ENCODE results near the gene FLNB. TPM values are rescaled to one million over a fixed set of nuclear protein-coding genes. Genes with fewer than 3 reads are reported as not detected.
"Not testable (repeated sequence)": the region's sequence is repeated elsewhere in the genome, so short reads cannot be mapped to it uniquely, and the experiment has no call there.

FLNB gene
- total RNA-seq, 1 experiment from 2014 or later, result 41.2 TPM

GRCh38 chr3:57985984-57986246 is 22.3 kb upstream of the FLNB start:
- H3K27me3 ChIP-seq (replicated peaks; ENCODE audit: insufficient read depth, low read depth, low read length, poor library complexity), result no peaks in the 10 kb centered on the region
- no peak for DNase-seq (ENCODE audit: low spot score)
- ChIA-PET CTCF (no interaction called here), POLR2A (ENCODE audit: low non-redundant PET) (no interaction called here)
- no peak for TF ChIP-seq EZH2 (IDR thresholded peaks at IDR 0.05; ENCODE audit: borderline replicate concordance, low read depth, low read length, poor library complexity, severe bottlenecking)
- TF ChIP-seq, protein P1, sequence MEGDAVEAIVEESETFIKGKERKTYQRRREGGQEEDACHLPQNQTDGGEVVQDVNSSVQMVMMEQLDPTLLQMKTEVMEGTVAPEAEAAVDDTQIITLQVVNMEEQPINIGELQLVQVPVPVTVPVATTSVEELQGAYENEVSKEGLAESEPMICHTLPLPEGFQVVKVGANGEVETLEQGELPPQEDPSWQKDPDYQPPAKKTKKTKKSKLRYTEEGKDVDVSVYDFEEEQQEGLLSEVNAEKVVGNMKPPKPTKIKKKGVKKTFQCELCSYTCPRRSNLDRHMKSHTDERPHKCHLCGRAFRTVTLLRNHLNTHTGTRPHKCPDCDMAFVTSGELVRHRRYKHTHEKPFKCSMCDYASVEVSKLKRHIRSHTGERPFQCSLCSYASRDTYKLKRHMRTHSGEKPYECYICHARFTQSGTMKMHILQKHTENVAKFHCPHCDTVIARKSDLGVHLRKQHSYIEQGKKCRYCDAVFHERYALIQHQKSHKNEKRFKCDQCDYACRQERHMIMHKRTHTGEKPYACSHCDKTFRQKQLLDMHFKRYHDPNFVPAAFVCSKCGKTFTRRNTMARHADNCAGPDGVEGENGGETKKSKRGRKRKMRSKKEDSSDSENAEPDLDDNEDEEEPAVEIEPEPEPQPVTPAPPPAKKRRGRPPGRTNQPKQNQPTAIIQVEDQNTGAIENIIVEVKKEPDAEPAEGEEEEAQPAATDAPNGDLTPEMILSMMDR (conservative IDR thresholded peaks at IDR 0.05; ENCODE audit: low read depth, low read length), result no peak
- no peak overlapping the region for H3K27ac ChIP-seq (ENCODE audit: low read depth, low read length, poor library complexity, severe bottlenecking)
- no peaks in the 10 kb centered on the region for H3K36me3 ChIP-seq (ENCODE audit: insufficient read depth, low read length, poor library complexity, severe bottlenecking)
- H3K9me3 ChIP-seq (ENCODE audit: low read depth, low read length, poor library complexity, severe bottlenecking), result no peaks in the 10 kb centered on the region
- H3K4me1 ChIP-seq (ENCODE audit: insufficient read depth, low read length, poor library complexity, severe bottlenecking), result no peaks in the 10 kb centered on the region
- no TSS peak for BruUV-seq (replicated peaks)
- intact Hi-C loops (cut with micrococcal nuclease; ENCODE audit: unreplicated experiment), result no loop called here
- no peak overlapping the region for H3K4me3 ChIP-seq (ENCODE audit: low read depth, low read length, poor library complexity, severe bottlenecking)

DNA sequence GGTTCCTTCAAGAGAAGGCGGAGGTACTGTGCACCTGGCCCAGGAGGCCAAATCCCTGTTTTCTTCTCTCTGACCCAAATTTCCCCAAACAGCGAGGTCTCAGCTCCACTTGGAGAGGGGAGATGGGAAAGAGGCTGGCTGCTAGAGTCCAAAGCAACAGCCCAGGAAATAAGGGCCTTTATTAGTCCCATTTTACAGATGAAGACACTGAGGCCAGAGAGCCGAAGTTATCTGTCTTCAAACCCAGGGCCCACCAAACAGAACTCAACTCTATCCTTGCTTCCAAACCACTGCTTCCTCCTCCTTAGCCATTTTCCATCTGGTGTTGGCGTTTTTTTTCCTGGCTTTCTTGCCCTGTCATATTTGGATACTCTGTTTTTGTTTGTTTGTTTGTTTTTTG is 22.0 kb upstream of the FLNB start:
- no TSS peak for BruUV-seq (replicated peaks)
- ChIA-PET POLR2A (ENCODE audit: low non-redundant PET) (no interaction called here), CTCF (no interaction called here)
- H3K27ac ChIP-seq (ENCODE audit: low read depth, low read length, poor library complexity, severe bottlenecking), result no peak overlapping the region
- intact Hi-C loops (cut with micrococcal nuclease; ENCODE audit: unreplicated experiment), result no loop called here
- H3K27me3 ChIP-seq (replicated peaks; ENCODE audit: insufficient read depth, low read depth, low read length, poor library complexity), result no peaks in the 10 kb centered on the region
- DNase-seq (ENCODE audit: low spot score), result no peak
- H3K4me1 ChIP-seq (ENCODE audit: insufficient read depth, low read length, poor library complexity, severe bottlenecking), result no peaks in the 10 kb centered on the region
- H3K9me3 ChIP-seq (ENCODE audit: low read depth, low read length, poor library complexity, severe bottlenecking), result no peaks in the 10 kb centered on the region
- TF ChIP-seq, protein P1 (conservative IDR thresholded peaks at IDR 0.05; ENCODE audit: low read depth, low read length), result no peak
- no peak for TF ChIP-seq EZH2 (IDR thresholded peaks at IDR 0.05; ENCODE audit: borderline replicate concordance, low read depth, low read length, poor library complexity, severe bottlenecking)
- H3K4me3 ChIP-seq (ENCODE audit: low read depth, low read length, poor library complexity, severe bottlenecking), result no peak overlapping the region
- no peaks in the 10 kb centered on the region for H3K36me3 ChIP-seq (ENCODE audit: insufficient read depth, low read length, poor library complexity, severe bottlenecking)

GRCh38 chr3:57989198-57989597 is 19.0 kb upstream of the FLNB start:
- POLR2A ChIA-PET (ENCODE audit: low non-redundant PET); DNase-seq (ENCODE audit: low spot score); BruUV-seq (replicated peaks); CTCF ChIA-PET; H3K9me3 ChIP-seq (ENCODE audit: low read depth, low read length, poor library complexity, severe bottlenecking); intact Hi-C loops (cut with micrococcal nuclease; ENCODE audit: unreplicated experiment); H3K27ac ChIP-seq (ENCODE audit: low read depth, low read length, poor library complexity, severe bottlenecking); H3K4me3 ChIP-seq (ENCODE audit: low read depth, low read length, poor library complexity, severe bottlenecking); H3K4me1 ChIP-seq (ENCODE audit: insufficient read depth, low read length, poor library complexity, severe bottlenecking); H3K36me3 ChIP-seq (ENCODE audit: insufficient read depth, low read length, poor library complexity, severe bottlenecking); H3K27me3 ChIP-seq (replicated peaks; ENCODE audit: insufficient read depth, low read depth, low read length, poor library complexity): not testable (repeated sequence)

- no peaks in the 10 kb centered on the region for H3K36me3 ChIP-seq (ENCODE audit: insufficient read depth, low read length, poor library complexity, severe bottlenecking)
- CTCF ChIA-PET, result no interaction called here
- no peaks in the 10 kb centered on the region for H3K4me1 ChIP-seq (ENCODE audit: insufficient read depth, low read length, poor library complexity, severe bottlenecking)
- no peak overlapping the region for H3K4me3 ChIP-seq (ENCODE audit: low read depth, low read length, poor library complexity, severe bottlenecking)
- TF ChIP-seq EZH2 (IDR thresholded peaks at IDR 0.05; ENCODE audit: borderline replicate concordance, low read depth, low read length, poor library complexity, severe bottlenecking), result no peak
- TF ChIP-seq, protein P1 (conservative IDR thresholded peaks at IDR 0.05; ENCODE audit: low read depth, low read length), result no peak
- DNase-seq (ENCODE audit: low spot score), result no peak
- H3K9me3 ChIP-seq (ENCODE audit: low read depth, low read length, poor library complexity, severe bottlenecking), result no peaks in the 10 kb centered on the region
- no peak overlapping the region for H3K27ac ChIP-seq (ENCODE audit: low read depth, low read length, poor library complexity, severe bottlenecking)
- BruUV-seq (replicated peaks), result no TSS peak
- intact Hi-C loops (cut with micrococcal nuclease; ENCODE audit: unreplicated experiment), result no loop called here
- POLR2A ChIA-PET (ENCODE audit: low non-redundant PET), result no interaction called here
- H3K27me3 ChIP-seq (replicated peaks; ENCODE audit: insufficient read depth, low read depth, low read length, poor library complexity), result no peaks in the 10 kb centered on the region
Measured at GRCh38 chr3:57989646-57990045, 18.6 kb upstream of the FLNB start.

All from A673 (cell line).